HEK293T (cell line): Measurements from ENCODE around the gene RNF152.

ENCODE experiments used
- CTCF ChIA-PET: fragments of 350-600 bp; formaldehyde crosslinking; extraction: SDS; loops from one replicate; lab custom pipeline; 2021; ENCODE audit warnings: antibody characterized with exemption, inconsistent platforms; lab: Yijun Ruan, JAX
- POLR2A ChIA-PET: fragments of 350-600 bp; formaldehyde crosslinking; extraction: SDS; loops from one replicate; lab custom pipeline; 2020; ENCODE audit warnings: antibody characterized with exemption, inconsistent platforms; lab: Yijun Ruan, JAX
- DNase-seq: peaks from one replicate; pipeline ENCODE4 v3.0.0; 2012; ENCODE audit warnings: mixed read lengths; ENCODE audit errors: extremely low spot score
- ARNT ChIP-seq: fragments of 450-650 bp; IDR thresholded peaks from 2 replicates; pipeline ENCODE4 v1.6.1; 2017; ENCODE audit warnings: mild to moderate bottlenecking
- BHLHE40 ChIP-seq: fragments of 450-650 bp; IDR thresholded peaks from 2 replicates; pipeline ENCODE4 v1.6.1; 2016; ENCODE audit warnings: mild to moderate bottlenecking, moderate library complexity, borderline replicate concordance
- CTBP1 ChIP-seq: fragments of 450-650 bp; IDR thresholded peaks from 2 replicates; pipeline ENCODE4 v1.6.1; 2016; ENCODE audit warnings: borderline replicate concordance
- ELF4 ChIP-seq: fragments of 450-650 bp; IDR thresholded peaks from 2 replicates; pipeline ENCODE4 v1.6.1; 2017; ENCODE audit warnings: antibody characterized with exemption
- FOXA1 ChIP-seq: fragments of 450-650 bp; IDR thresholded peaks from 2 replicates; pipeline ENCODE4 v1.6.1; 2016; ENCODE audit warnings: mild to moderate bottlenecking
- FOXK2 ChIP-seq: fragments of 450-650 bp; IDR thresholded peaks from 2 replicates; pipeline ENCODE4 v1.6.1; 2016; ENCODE audit warnings: mild to moderate bottlenecking
- FOXM1 ChIP-seq: fragments of 450-650 bp; IDR thresholded peaks from 2 replicates; pipeline ENCODE4 v1.6.1; 2017; ENCODE audit warnings: mild to moderate bottlenecking, borderline replicate concordance
- HDGF ChIP-seq: fragments of 450-650 bp; IDR thresholded peaks from 2 replicates; pipeline ENCODE4 v1.6.1; 2017; ENCODE audit warnings: antibody characterized with exemption, borderline replicate concordance
- L3MBTL2 ChIP-seq: fragments of 450-650 bp; conservative IDR thresholded peaks from 2 replicates; pipeline ENCODE4 v1.6.1; 2016; ENCODE audit warnings: mild to moderate bottlenecking
- LEF1 ChIP-seq: fragments of 450-650 bp; IDR thresholded peaks from 2 replicates; pipeline ENCODE4 v1.6.1; 2017; ENCODE audit warnings: mild to moderate bottlenecking, borderline replicate concordance
- NFRKB ChIP-seq: fragments of 450-650 bp; IDR thresholded peaks from 2 replicates; pipeline ENCODE4 v1.6.1; 2016; ENCODE audit warnings: mild to moderate bottlenecking, moderate library complexity
- PKNOX1 ChIP-seq: fragments of 450-650 bp; IDR thresholded peaks from 2 replicates; pipeline ENCODE4 v1.6.1; 2016
- SP1 ChIP-seq: fragments of 450-650 bp; IDR thresholded peaks from 2 replicates; pipeline ENCODE4 v1.6.1; 2017
- SUZ12 ChIP-seq: fragments of 450-650 bp; IDR thresholded peaks from 2 replicates; pipeline ENCODE4 v1.6.1; 2016; ENCODE audit warnings: mild to moderate bottlenecking
- TARDBP ChIP-seq: fragments of 450-650 bp; IDR thresholded peaks from 2 replicates; pipeline ENCODE4 v1.6.1; 2016
- ZNF384 ChIP-seq: fragments of 450-650 bp; IDR thresholded peaks from 2 replicates; pipeline ENCODE4 v1.6.1; 2016

Gene RNF152

GRCh38 chr18:61891894-61892293 is 913 bp downstream of the RNF152 start:
- POLR2A ChIA-PET, result no interaction called here
- TF ChIP-seq PKNOX1, result no peak
- no peak for DNase-seq
- CTCF ChIA-PET, result no interaction called here

GRCh38 chr18:61891271-61891670 is 1.5 kb downstream of the RNF152 start:
- ChIA-PET POLR2A (no interaction called here), CTCF (no interaction called here)
- no peak for DNase-seq
- no peak for TF ChIP-seq TARDBP
- no peak for TF ChIP-seq SP1
- no peak for TF ChIP-seq SUZ12
- no peak for TF ChIP-seq BHLHE40

- ChIA-PET CTCF (interaction anchor here (0.9 kb wide), 1 partner anchor 343 kb away, joined by 3 read pairs; no protein-coding TSS in a partner anchor), POLR2A (no interaction called here)
- DNase-seq, result no peak
- TF ChIP-seq CTBP1 (no peak), TARDBP (no peak), ARNT (no peak), PKNOX1 (no peak), FOXA1 (no peak)
Observed at GRCh38 chr18:61890344-61890743, 2.5 kb downstream of the RNF152 start.

GRCh38 chr18:61889541-61889940 is 3.3 kb downstream of the RNF152 start:
- TF ChIP-seq TARDBP, result no peak
- no peak for TF ChIP-seq L3MBTL2
- no peak for TF ChIP-seq SUZ12
- TF ChIP-seq CTBP1, result no peak
- TF ChIP-seq LEF1, result no peak
- TF ChIP-seq HDGF, result no peak
- TF ChIP-seq ZNF384, result no peak
- TF ChIP-seq BHLHE40, result no peak
- TF ChIP-seq FOXM1, result no peak
- no peak for TF ChIP-seq SP1
- DNase-seq, result no peak
- ChIA-PET POLR2A (no interaction called here), CTCF (no interaction called here)

- no peak for DNase-seq
- TF ChIP-seq PKNOX1 (no peak), FOXA1 (no peak), ELF4 (no peak), CTBP1 (no peak), FOXK2 (no peak), NFRKB (no peak), TARDBP (no peak), BHLHE40 (no peak), SUZ12 (no peak), HDGF (no peak), L3MBTL2 (no peak), FOXM1 (no peak), ZNF384 (no peak), LEF1 (no peak), SP1 (no peak), ARNT (no peak)
- ChIA-PET CTCF (no interaction called here), POLR2A (no interaction called here)
Observed at GRCh38 chr18:61888622-61889021, 4.2 kb downstream of the RNF152 start.

- TF ChIP-seq CTBP1, result no peak
- TF ChIP-seq L3MBTL2, result no peak
- TF ChIP-seq BHLHE40, result no peak
- TF ChIP-seq ELF4, result no peak
- TF ChIP-seq HDGF, result no peak
- no peak for TF ChIP-seq FOXK2
- no peak for TF ChIP-seq TARDBP
- TF ChIP-seq ZNF384, result no peak
- no peak for TF ChIP-seq SP1
- TF ChIP-seq PKNOX1, result no peak
- no peak for TF ChIP-seq FOXM1
- TF ChIP-seq LEF1, result no peak
- TF ChIP-seq NFRKB, result no peak
- no peak for TF ChIP-seq FOXA1
- no peak for TF ChIP-seq ARNT
- CTCF ChIA-PET, result interaction anchor here (0.6 kb wide), 1 partner anchor 39 kb away, joined by 3 read pairs; no protein-coding TSS in a partner anchor
- DNase-seq, result no peak
- POLR2A ChIA-PET, result no interaction called here
Observed at GRCh38 chr18:61887838-61888237, 5.0 kb downstream of the RNF152 start.
